Stimulated activated CD4-positive, alpha-beta T cell treated with anti-CD3 and anti-CD28 coated beads, Interleukin-15, amount 100 ng/mL, for 24 hours (primary cell): ENCODE results near the gene ARMCX2.
"Not testable (repeated sequence)": the region's sequence is repeated elsewhere in the genome, so short reads cannot be mapped to it uniquely, and the experiment has no call there.

Source experiments
- DNase-seq: peaks from one replicate; pipeline ENCODE4 v3.0.0-alpha.2; 2020

Gene ARMCX2

GRCh38 chrX:101659601-101660063, at the start of gene ARMCX2:
TSS of gene ARMCX2 (minus strand) at chrX:101659850. CDS start at chrX:101657588, 2,262 bp downstream.
- peak; percentile 8 for DNase-seq

GRCh38 chrX:101709384-101709783, 49.7 kb upstream of the ARMCX2 start:
- DNase-seq: no peak

- no peak for DNase-seq
Measured at GRCh38 chrX:101708163-101708562, 48.5 kb upstream of the ARMCX2 start.

GRCh38 chrX:101693476-101693875, 33.8 kb upstream of the ARMCX2 start:
- no peak for DNase-seq

- DNase-seq: no peak
Measured at GRCh38 chrX:101691835-101692234, 32.2 kb upstream of the ARMCX2 start.

GRCh38 chrX:101686574-101686973, 26.9 kb upstream of the ARMCX2 start:
- no peak for DNase-seq

- no peak for DNase-seq
Measured at GRCh38 chrX:101685923-101686322, 26.3 kb upstream of the ARMCX2 start.

GRCh38 chrX:101682723-101683122, 23.1 kb upstream of the ARMCX2 start:
- DNase-seq: no peak

GRCh38 chrX:101677028-101677427, 17.4 kb upstream of the ARMCX2 start:
- no peak for DNase-seq

GRCh38 chrX:101676571-101676970, 16.9 kb upstream of the ARMCX2 start:
- DNase-seq: no peak

- no peak for DNase-seq
Measured at GRCh38 chrX:101668143-101668542, 8.5 kb upstream of the ARMCX2 start.

- peak; percentile 81 for DNase-seq
Measured at GRCh38 chrX:101658661-101659491, 774 bp downstream of the ARMCX2 start.

- DNase-seq: no peak
Measured at GRCh38 chrX:101657495-101657894, 2.2 kb downstream of the ARMCX2 start.

GRCh38 chrX:101656817-101657216, 2.8 kb downstream of the ARMCX2 start:
- no peak for DNase-seq

- no peak for DNase-seq
Measured at GRCh38 chrX:101655534-101655933, 4.1 kb downstream of the ARMCX2 start.

GRCh38 chrX:101647716-101648115, 11.9 kb downstream of the ARMCX2 start:
- not testable (repeated sequence) for DNase-seq

- DNase-seq: no peak
Measured at GRCh38 chrX:101642093-101642492, 17.6 kb downstream of the ARMCX2 start.

GRCh38 chrX:101639583-101639982, 20.1 kb downstream of the ARMCX2 start:
- DNase-seq: no peak

GRCh38 chrX:101619364-101619763, 40.3 kb downstream of the ARMCX2 start:
- DNase-seq: peak; percentile 29

GRCh38 chrX:101617211-101618191, 42.1 kb downstream of the ARMCX2 start, which contains the start of gene ARMCX6:
TSS of gene ARMCX6 (minus strand) at chrX:101618000. CDS start at chrX:101616620, 1,380 bp downstream.
- peak; percentile 81 for DNase-seq

- no peak for DNase-seq
Measured at GRCh38 chrX:101605728-101606127, 53.9 kb downstream of the ARMCX2 start.
